Retinal pigment epithelial cell (primary cell): ENCODE data around the gene DLGAP4.

ENCODE experiments used
- DNase-seq: peaks from one replicate; pipeline ENCODE4 v3.0.0-alpha.2; 2010; ENCODE audit warnings: low read depth
- H3K4me3 ChIP-seq: 2 replicates; pipeline ENCODE4 v1.5.1; 2011; ENCODE audit warnings: mild to moderate bottlenecking, low read length, control low read depth, moderate library complexity
- CTCF ChIP-seq: conservative IDR thresholded peaks from 2 replicates; pipeline ENCODE4 v1.5.1; 2011; ENCODE audit warnings: low read depth, low read length, control low read depth, inconsistent platforms

DLGAP4 gene

GRCh38 chr20:36461600-36462439 is 155.7 kb downstream of the DLGAP4 start:
- TF ChIP-seq CTCF = no peak
- no peak for DNase-seq
- H3K4me3 ChIP-seq = peak overlapping the region; percentile 93

GRCh38 chr20:36462440-36463211 is 156.5 kb downstream of the DLGAP4 start:
- TF ChIP-seq CTCF = no peak
- peak overlapping the region; percentile 93 for H3K4me3 ChIP-seq
- no peak for DNase-seq

DNA sequence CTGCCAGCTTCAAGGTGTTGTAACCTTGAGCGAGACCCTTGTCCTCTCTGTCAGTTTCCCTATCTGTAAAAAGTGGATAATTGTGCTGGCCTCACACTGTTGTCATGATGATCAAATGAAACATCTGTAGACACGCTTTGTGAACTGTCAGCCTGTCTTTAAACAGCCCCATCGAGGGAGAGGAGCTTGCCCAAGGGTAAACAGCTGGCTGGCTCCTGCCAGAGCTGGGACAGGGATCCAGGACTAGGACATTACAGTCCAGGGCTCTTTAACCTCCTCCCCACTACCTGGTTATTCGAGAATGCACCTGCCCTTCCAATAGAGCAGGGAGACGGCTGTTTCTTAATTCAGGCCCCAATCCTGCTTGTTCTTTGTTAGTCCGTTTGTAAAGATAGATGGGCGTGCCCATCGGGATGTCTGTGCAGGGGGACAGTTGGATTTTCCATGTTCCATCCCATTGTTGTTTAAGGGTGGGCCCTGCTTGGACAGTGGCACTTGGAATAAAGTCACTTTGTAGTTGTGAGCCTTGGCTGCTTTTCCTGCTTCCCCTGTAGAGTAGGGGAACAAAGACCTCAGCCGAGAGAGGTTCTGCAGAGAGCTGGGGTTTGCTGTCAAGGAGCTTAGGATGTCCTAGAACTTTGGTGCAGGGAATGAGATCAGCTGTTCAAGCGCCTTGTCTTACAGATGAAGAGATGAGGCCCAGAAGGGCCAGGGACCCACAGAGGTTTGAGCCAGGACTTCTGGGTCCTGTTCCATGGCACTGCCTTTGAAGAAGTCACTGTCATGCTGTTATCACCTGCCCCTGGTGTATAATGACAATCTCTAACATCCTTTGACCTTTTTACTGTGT is 157.3 kb downstream of the DLGAP4 start:
- DNase-seq = no peak
- peak overlapping the region; percentile 93 for H3K4me3 ChIP-seq
- TF ChIP-seq CTCF = no peak

GRCh38 chr20:36465109-36466080 is 159.3 kb downstream of the DLGAP4 start:
- DNase-seq = no peak
- H3K4me3 ChIP-seq = no peak overlapping the region
- TF ChIP-seq CTCF = no peak

GRCh38 chr20:36466089-36466488 is 159.9 kb downstream of the DLGAP4 start:
- TF ChIP-seq CTCF = no peak
- DNase-seq = no peak
- no peak overlapping the region for H3K4me3 ChIP-seq
